Ovary (tissue), 9 donors: ENCODE results near the gene SUMO3. TPM values are rescaled to one million over a fixed set of nuclear protein-coding genes. Genes with fewer than 3 reads are reported as not detected.

Source experiments
- DNase-seq, 5 donors: peaks; one replicate each; pipeline ENCODE4 v3.0.0-alpha.2; 2019 to 2020
- H3K27ac ChIP-seq, 2 donors: fragments of 200-600 bp; one replicate each; pipeline versions ENCODE4 v1.5.1 to v1.8.0; 2019 to 2022
- H3K27me3 ChIP-seq: fragments of 200-600 bp; one replicate; pipeline ENCODE4 v1.8.0; 2022
- H3K36me3 ChIP-seq: fragments of 200-600 bp; sonication (generic); one replicate; pipeline ENCODE4 v1.5.1; 2019
- H3K4me1 ChIP-seq: one replicate; pipeline ENCODE4 v1.8.1; 2013; ENCODE audit warnings: mild to moderate bottlenecking, moderate library complexity; ENCODE audit not compliant: insufficient read depth
- H3K4me3 ChIP-seq: fragments of 200-600 bp; sonication (generic); one replicate; pipeline ENCODE4 v1.5.1; 2017
- H3K9me3 ChIP-seq, 2 donors: fragments of 200-600 bp in 1 of 2; sonication (generic) in 1 of 2; one replicate each; pipeline versions ENCODE4 v1.5.1 to v1.8.1; 2013 to 2019; ENCODE audit warnings: mild to moderate bottlenecking in 1 of 2, moderate library complexity in 1 of 2
- CTCF ChIP-seq, 3 donors: fragments of 450-650 bp in 2 of 3; fragments of 200-600 bp in 1 of 3; IDR thresholded peaks; one replicate each; pipeline versions ENCODE4 v1.5.1 to v1.8.0; 2016 to 2022; ENCODE audit warnings: antibody characterized with exemption in 3 of 3, mild to moderate bottlenecking in 1 of 3
- EP300 ChIP-seq: sonication (generic); formaldehyde crosslinking; IDR thresholded peaks from one replicate; pipeline ENCODE4 v1.6.1; 2017; ENCODE audit warnings: antibody characterized with exemption
- POLR2A ChIP-seq: fragments of 450-650 bp; IDR thresholded peaks from one replicate; pipeline ENCODE4 v1.6.1; 2017; ENCODE audit warnings: antibody characterized with exemption, mild to moderate bottlenecking, moderate library complexity
- WGBS, 3 donors: extraction: QIAGEN DNeasy Blood & Tissue Kit in 1 of 3; methylation state at CpG; one replicate each; pipeline versions ENCODE4 v1.1.5 to v1.1.7; 2013 to 2017; 5-methylcytosine and 5-hydroxymethylcytosine counted together
- intact Hi-C, 4 donors: fragments of 100-400 bp; cut with DNase I; formaldehyde crosslinking; loops; one replicate each; pipeline versions ENCODE4 v1.11.0 to v1.15.1; 2022 to 2023
- polyA plus RNA-seq, 2 donors: library from polyadenylated mRNA; stranded (reverse); fragments of 200-250 nt in 1 of 2; fragments of 350-450 nt in 1 of 2; fragmentation: Illumina TruSeq in 1 of 2; extraction: RNeasy Lipid Tissue Mini Kit (QIAGEN cat#74804) in 1 of 2; gene quantifications; one replicate each; pipeline ENCODE4 v1.2.3, GENCODE V29; 2013 to 2014
- total RNA-seq, 7 donors: library from RNA; depleted of rRNA in 2 of 7; stranded (reverse); fragments of >200 nt in 2 of 7; fragmentation: NEBNext Ultra II Directional in 3 of 7; extraction: Animal tissue kit (Norgen Biotek cat#: 25700) in 3 of 7; gene quantifications; one replicate each; pipeline versions ENCODE4 v1.1.0 to v1.2.4, GENCODE V29; 2016 to 2023
- donor health status: DM: no; HTN: no; CAD: no; lungs with moderate emphysema.
- donor health status: DM: no; HTN: no; CAD: no.
- donor health status: Bipolar disorder and iron deficiency.
- donor health status: DM: yes; HTN: yes; CAD: no.
- donor health status: DM: no; HTN: no; CAD: no.
- donor health status: DM: yes; HTN: yes; CAD: no.

SUMO3 gene
- total and polyA plus RNA-seq, 9 donors: 45.3 to 108 (median 74.3) TPM

- WGBS, 3 donors: 14 to 26% (median 16%) methylated on average over 20 to 32 of the region's 32 CpGs
- peak overlapping the region; percentile 76 for H3K4me3 ChIP-seq
- H3K27me3 ChIP-seq: no peaks in the 10 kb centered on the region
- DNase-seq: no peak
- intact Hi-C loops: loop anchor here in 1 of 4 donors (10.0 kb wide), 1 partner anchor 468 kb away; the partner anchor contains the start of gene CFAP410
- no peak overlapping the region for H3K27ac ChIP-seq
- TF ChIP-seq CTCF (IDR thresholded peaks at IDR 0.05): no peak
- peaks cover 3% of the 10 kb centered on the region for H3K4me1 ChIP-seq
- no peaks in the 10 kb centered on the region for H3K9me3 ChIP-seq
- no peaks in the 10 kb centered on the region for H3K36me3 ChIP-seq
Observed at GRCh38 chr21:44802396-44803153, 15.3 kb downstream of the SUMO3 start.

- no peaks in the 10 kb centered on the region for H3K36me3 ChIP-seq
- peak within 1 kb of the TSS in 1 of 2 donors; percentile 2 for H3K27ac ChIP-seq
- intact Hi-C loops: loop anchor here in 1 of 4 donors (10.0 kb wide), 1 partner anchor 467 kb away; the partner anchor contains the start of gene CFAP410
- peak; percentile 57 for TF ChIP-seq POLR2A
- no peak for TF ChIP-seq CTCF (IDR thresholded peaks at IDR 0.05)
- WGBS, 3 donors: 0 to 1% (median 1%) methylated on average over 91 to 97 of the region's 97 CpGs
- no peaks in the 10 kb centered on the region for H3K27me3 ChIP-seq
- peak within 1 kb of the TSS; percentile 76 for H3K4me3 ChIP-seq
- peak; percentile 71 to 91 (median 83) for DNase-seq
- no peaks in the 10 kb centered on the region for H3K9me3 ChIP-seq
- peaks cover 3% of the 10 kb centered on the region for H3K4me1 ChIP-seq
Observed at GRCh38 chr21:44801468-44802395, 16.1 kb downstream of the SUMO3 start, which contains the start of gene UBE2G2. Gene UBE2G2 (minus strand): TSS chr21:44801820. CDS start chr21:44801748, 72 bp downstream.

GRCh38 chr21:44800971-44801467, 16.8 kb downstream of the SUMO3 start:
- Histone ChIP-seq H3K27me3 (no peaks in the 10 kb centered on the region), H3K4me1 (peaks cover 3% of the 10 kb centered on the region), H3K4me3 (peak overlapping the region; percentile 76), H3K36me3 (no peaks in the 10 kb centered on the region), H3K27ac (peak overlapping the region in 1 of 2 donors; percentile 2), H3K9me3 (no peaks in the 10 kb centered on the region)
- no peak for DNase-seq
- no peak for TF ChIP-seq EP300
- intact Hi-C loops: loop anchor here in 1 of 4 donors (10.0 kb wide), 1 partner anchor 466 kb away; the partner anchor contains the start of gene CFAP410
- WGBS, 3 donors: 1 to 3% (median 1%) methylated on average over 17 of the region's 17 CpGs

GRCh38 chr21:44800103-44800502, 17.8 kb downstream of the SUMO3 start:
- 39 to 47% (median 43%) methylated on average over 12 of the region's 12 CpGs for WGBS, 3 donors
- no peak for DNase-seq
- no peaks in the 10 kb centered on the region for H3K36me3 ChIP-seq
- TF ChIP-seq CTCF (IDR thresholded peaks at IDR 0.05) (peak in 1 of 3 donors; percentile 9), POLR2A (no peak), EP300 (no peak)
- peaks cover 3% of the 10 kb centered on the region for H3K4me1 ChIP-seq
- H3K27me3 ChIP-seq: no peaks in the 10 kb centered on the region
- no peak overlapping the region for H3K27ac ChIP-seq
- intact Hi-C loops: loop anchor here in 1 of 4 donors (10.0 kb wide), 1 partner anchor 465 kb away; the partner anchor contains the start of gene CFAP410
- no peaks in the 10 kb centered on the region for H3K9me3 ChIP-seq
- no peak overlapping the region for H3K4me3 ChIP-seq
